NCI-H2196 (cell line): Measurements from ENCODE around the gene SESN3.
"Not testable (repeated sequence)": the region's sequence is repeated elsewhere in the genome, so short reads cannot be mapped to it uniquely, and the experiment has no call there.

Experiments used
- DNase-seq: peaks from one replicate; lab custom pipeline; 2025; ENCODE audit not compliant: unreplicated experiment; lab: John Stamatoyannopoulos, UW

Gene SESN3

GRCh38 chr11:95231127-95231880, at the start of gene SESN3:
Gene SESN3 (minus strand): TSS chr11:95231202. CDS start chr11:95230860, 342 bp downstream.
- DNase-seq = peak; percentile 92

- no peak for DNase-seq
Measured at GRCh38 chr11:95279921-95280868, 49.2 kb upstream of the SESN3 start.

- no peak for DNase-seq
Measured at GRCh38 chr11:95277868-95278267, 46.9 kb upstream of the SESN3 start.

GRCh38 chr11:95276139-95276538, 45.1 kb upstream of the SESN3 start:
- DNase-seq = no peak

- DNase-seq = not testable (repeated sequence)
Measured at GRCh38 chr11:95273618-95274017, 42.6 kb upstream of the SESN3 start.

GRCh38 chr11:95269036-95269819, 38.2 kb upstream of the SESN3 start:
- no peak for DNase-seq

GRCh38 chr11:95268391-95268790, 37.4 kb upstream of the SESN3 start:
- DNase-seq = no peak

GRCh38 chr11:95267601-95268213, 36.7 kb upstream of the SESN3 start:
- DNase-seq = no peak

GRCh38 chr11:95266751-95267374, 35.9 kb upstream of the SESN3 start:
- DNase-seq = no peak

GRCh38 chr11:95264881-95265280, 33.9 kb upstream of the SESN3 start:
- no peak for DNase-seq

GRCh38 chr11:95262994-95263765, 32.2 kb upstream of the SESN3 start:
- no peak for DNase-seq

GRCh38 chr11:95257456-95257971, 26.5 kb upstream of the SESN3 start:
- DNase-seq = no peak

GRCh38 chr11:95256321-95256779, 25.3 kb upstream of the SESN3 start:
- DNase-seq = no peak

GRCh38 chr11:95255251-95256145, 24.5 kb upstream of the SESN3 start:
- DNase-seq = no peak

GRCh38 chr11:95254716-95255115, 23.7 kb upstream of the SESN3 start:
- DNase-seq = no peak

- DNase-seq = peak; percentile 48
Measured at GRCh38 chr11:95254131-95254704, 23.2 kb upstream of the SESN3 start.

GRCh38 chr11:95253141-95253540, 22.1 kb upstream of the SESN3 start:
- no peak for DNase-seq

- no peak for DNase-seq
Measured at GRCh38 chr11:95252586-95252985, 21.6 kb upstream of the SESN3 start.
